H1 (cell line): ENCODE measurements around the gene STYXL1. TPM values are rescaled to one million over a fixed set of nuclear protein-coding genes. Genes with fewer than 3 reads are reported as not detected.

Source experiments
- CTCF ChIA-PET: fragments of 300-600 bp; sonication (Branson Sonifier 250); formaldehyde crosslinking; loops from one replicate; lab custom pipeline; 2021; ENCODE audit not compliant: partially characterized antibody; lab: Charles Lee
- POLR2A ChIA-PET: fragments of 300-600 bp; sonication (Branson Sonifier 250); formaldehyde crosslinking; loops from one replicate; lab custom pipeline; 2021; ENCODE audit warnings: inconsistent platforms; ENCODE audit not compliant: partially characterized antibody; lab: Charles Lee
- DNase-seq, 2 experiments: peaks; one replicate each; pipeline versions ENCODE4 v3.0.0 to v3.0.0-alpha.2; 2010 to 2022; ENCODE audit warnings: low spot score in 2 of 2, low read depth in 1 of 2, mixed read lengths in 1 of 2
- FAIRE-seq: peaks from 2 replicates; lab custom pipeline; 2011; peaks lifted over from hg19 to GRCh38; lab: Jason Lieb, UNC
- H2AFZ ChIP-seq: 2 replicates; pipeline ENCODE4 v1.8.1; 2012; ENCODE audit warnings: low read length, inconsistent platforms
- H2AK5ac ChIP-seq: 2 replicates; pipeline ENCODE4 v1.6.1; 2013; ENCODE audit warnings: low read depth, low read length
- H2BK120ac ChIP-seq: replicated peaks from 2 replicates; pipeline ENCODE3; 2013; ENCODE audit warnings: low read depth, low read length, inconsistent platforms
- H2BK12ac ChIP-seq: 2 replicates; pipeline ENCODE4 v1.6.1; 2013; ENCODE audit warnings: low read depth, low read length
- H2BK15ac ChIP-seq: 2 replicates; pipeline ENCODE4 v1.6.1; 2013; ENCODE audit warnings: low read length
- H2BK20ac ChIP-seq: 2 replicates; pipeline ENCODE4 v1.6.1; 2013; ENCODE audit warnings: low read length
- H2BK5ac ChIP-seq: 2 replicates; pipeline ENCODE4 v1.6.1; 2013; ENCODE audit warnings: low read depth, low read length
- H3K14ac ChIP-seq: 2 replicates; pipeline ENCODE4 v1.6.1; 2013; ENCODE audit warnings: inconsistent platforms; ENCODE audit not compliant: insufficient read length
- H3K18ac ChIP-seq: 2 replicates; pipeline ENCODE4 v1.6.1; 2013; ENCODE audit warnings: low read length; ENCODE audit errors: extremely low read depth
- H3K23ac ChIP-seq: 2 replicates; pipeline ENCODE4 v1.6.1; 2013; ENCODE audit warnings: inconsistent platforms; ENCODE audit not compliant: insufficient read length
- H3K23me2 ChIP-seq: 2 replicates; pipeline ENCODE4 v1.6.1; 2013; ENCODE audit warnings: low read depth, low read length
- H3K27ac ChIP-seq: 2 replicates; pipeline ENCODE4 v1.6.1; 2011; ENCODE audit warnings: low read depth, low read length, inconsistent platforms
- H3K27me3 ChIP-seq, 4 experiments: replicated peaks in 1 of 4; 1 replicate in 1 of 4; 2 replicates in 3 of 4; pipeline versions ENCODE4 v1.6.1 to v1.8.1; 2011 to 2013; ENCODE audit warnings: low read length in 3 of 4, mild to moderate bottlenecking in 3 of 4, inconsistent platforms in 2 of 4, mixed read lengths in 2 of 4, moderate library complexity in 1 of 4; ENCODE audit not compliant: control insufficient read depth in 3 of 4, insufficient read depth in 3 of 4; ENCODE audit errors: extremely low read depth in 1 of 4
- H3K36me3 ChIP-seq, 4 experiments: 2 replicates each; pipeline versions ENCODE4 v1.6.1 to v1.8.1; 2011 to 2013; ENCODE audit warnings: mild to moderate bottlenecking in 4 of 4, low read length in 3 of 4, moderate library complexity in 2 of 4, control low read depth in 1 of 4, inconsistent platforms in 1 of 4; ENCODE audit not compliant: insufficient read depth in 4 of 4, control insufficient read depth in 2 of 4
- H3K4ac ChIP-seq: replicated peaks from 2 replicates; pipeline ENCODE3; 2013; ENCODE audit warnings: low read length, low read depth, mixed read lengths, inconsistent platforms; ENCODE audit not compliant: insufficient read length
- H3K4me1 ChIP-seq, 4 experiments: replicated peaks in 1 of 4; 1 replicate in 1 of 4; 2 replicates in 3 of 4; pipeline versions ENCODE4 v1.6.1 to v1.8.1; 2011 to 2013; ENCODE audit warnings: low read length in 3 of 4, inconsistent platforms in 2 of 4, mixed read lengths in 1 of 4; ENCODE audit not compliant: insufficient read depth in 4 of 4, control insufficient read depth in 3 of 4
- H3K4me2 ChIP-seq, 2 experiments: 2 replicates each; pipeline versions ENCODE4 v1.6.1 to v1.8.1; 2011 to 2013; ENCODE audit warnings: low read depth in 2 of 2, low read length in 2 of 2, control low read depth in 1 of 2, inconsistent platforms in 1 of 2, mild to moderate bottlenecking in 1 of 2; ENCODE audit not compliant: insufficient read depth in 1 of 2
- H3K4me3 ChIP-seq, 4 experiments: fragments of 200-600, 300-600 bp in 1 of 4; sonication (generic), shearing (Covaris generic), sonication (Bioruptor Twin) in 1 of 4; 2 replicates each; pipeline versions ENCODE4 v1.5.1 to v1.8.1; 2011 to 2016; ENCODE audit warnings: low read length in 4 of 4, low read depth in 3 of 4, control low read depth in 2 of 4, inconsistent platforms in 2 of 4, mild to moderate bottlenecking in 2 of 4, mixed read lengths in 1 of 4, moderate library complexity in 1 of 4; ENCODE audit not compliant: insufficient read depth in 2 of 4; ENCODE audit errors: extremely low read depth in 1 of 4
- H3K56ac ChIP-seq: replicated peaks from 2 replicates; pipeline ENCODE3; 2013; ENCODE audit warnings: low read depth, mild to moderate bottlenecking, mixed read lengths, low read length, inconsistent platforms; ENCODE audit not compliant: insufficient read length
- H3K79me1 ChIP-seq: 2 replicates; pipeline ENCODE4 v1.6.1; 2013; ENCODE audit warnings: low read depth, low read length, control low read depth
- H3K79me2 ChIP-seq, 2 experiments: 2 replicates each; pipeline versions ENCODE4 v1.6.1 to v1.8.1; 2012 to 2013; ENCODE audit warnings: low read length in 2 of 2, mild to moderate bottlenecking in 2 of 2, inconsistent platforms in 1 of 2; ENCODE audit not compliant: insufficient read depth in 2 of 2, control insufficient read depth in 1 of 2
- H3K9ac ChIP-seq, 4 experiments: replicated peaks in 1 of 4; 1 replicate in 1 of 4; 2 replicates in 3 of 4; pipeline versions ENCODE4 v1.6.1 to v1.8.1; 2011 to 2013; ENCODE audit warnings: low read depth in 3 of 4, low read length in 3 of 4, control low read depth in 2 of 4, mild to moderate bottlenecking in 2 of 4, moderate library complexity in 2 of 4, inconsistent platforms in 1 of 4; ENCODE audit errors: extremely low read depth in 1 of 4
- H3K9me3 ChIP-seq, 2 experiments: 2 replicates each; pipeline versions ENCODE4 v1.6.1 to v1.8.1; 2012 to 2013; ENCODE audit warnings: mild to moderate bottlenecking in 2 of 2, moderate library complexity in 2 of 2, control low read depth in 1 of 2, inconsistent platforms in 1 of 2, low read depth in 1 of 2, low read length in 1 of 2, mixed read lengths in 1 of 2; ENCODE audit not compliant: insufficient read depth in 2 of 2
- H4K20me1 ChIP-seq, 2 experiments: replicated peaks in 1 of 2; 2 replicates each; pipeline versions ENCODE3 to v1.8.1; 2011 to 2013; ENCODE audit warnings: inconsistent platforms in 2 of 2, low read length in 2 of 2, mild to moderate bottlenecking in 1 of 2; ENCODE audit not compliant: insufficient read depth in 2 of 2, control insufficient read depth in 1 of 2
- H4K5ac ChIP-seq: 2 replicates; pipeline ENCODE4 v1.6.1; 2013; ENCODE audit warnings: low read length, low read depth, mixed read lengths, inconsistent platforms; ENCODE audit not compliant: insufficient read length
- H4K8ac ChIP-seq: 2 replicates; pipeline ENCODE4 v1.8.0; 2013; ENCODE audit warnings: mild to moderate bottlenecking, moderate library complexity, low read length, inconsistent platforms; ENCODE audit not compliant: insufficient read depth; ENCODE audit errors: extremely low read depth
- H4K91ac ChIP-seq: replicated peaks from 2 replicates; pipeline ENCODE3; 2013; ENCODE audit warnings: low read length, mixed read lengths, inconsistent platforms; ENCODE audit not compliant: insufficient read length
- CBX5 ChIP-seq: fragments of 300-800, 300-1000 bp; sonication (generic); IDR thresholded peaks from 2 replicates; pipeline ENCODE4 v1.7.1; 2016; ENCODE audit warnings: antibody characterized with exemption, low read length, low read depth
- FOSL1 ChIP-seq: IDR thresholded peaks from 2 replicates; pipeline ENCODE4 v1.6.1; 2011; ENCODE audit warnings: mild to moderate bottlenecking, low read depth, low read length, moderate library complexity; ENCODE audit not compliant: insufficient read depth
- RFX5 ChIP-seq: IDR thresholded peaks from 2 replicates; pipeline ENCODE4 v1.6.1; 2011; ENCODE audit warnings: low read depth, low read length, improper control_type of control experiment, borderline replicate concordance
- RXRA ChIP-seq: IDR thresholded peaks from 2 replicates; pipeline ENCODE4 v1.6.1; 2011; ENCODE audit warnings: low read depth, mild to moderate bottlenecking, low read length, moderate library complexity; ENCODE audit not compliant: insufficient read depth
- TBP ChIP-seq: IDR thresholded peaks from 2 replicates; pipeline ENCODE4 v1.6.1; 2011; ENCODE audit warnings: low read depth, low read length, improper control_type of control experiment
- YY1 ChIP-seq: IDR thresholded peaks from 2 replicates; pipeline ENCODE4 v1.6.1; 2011; ENCODE audit warnings: low read depth, mild to moderate bottlenecking, low read length
- WGBS, 2 experiments: shearing (Covaris generic) in 1 of 2; methylation state at CpG; one replicate each; pipeline versions ENCODE4 v1.1.6 to v1.1.7; 2013 to 2015; ENCODE audit warnings: low lambda C conversion rate in 2 of 2, mixed read lengths in 2 of 2, inconsistent platforms in 1 of 2, low coverage in 1 of 2, missing lambda C conversion rate in 1 of 2; ENCODE audit not compliant: insufficient replicate concordance in 2 of 2, insufficient coverage in 1 of 2, insufficient read length in 1 of 2; ENCODE audit errors: extremely low coverage in 1 of 2, missing lambda C conversion rate in 1 of 2; 5-methylcytosine and 5-hydroxymethylcytosine counted together
- polyA plus RNA-seq, 7 experiments: library from polyadenylated mRNA; depleted of rRNA in 3 of 7; stranded (reverse) in 5 of 7; unstranded in 2 of 7; fragments of >200 nt in 5 of 7; fragments of 200-250 nt in 2 of 7; gene quantifications; 1 replicate in 5 of 7; 2 replicates in 1 of 7; 4 replicates in 1 of 7; pipeline versions ENCODE4 v1.2.1 to v1.2.3, GENCODE V29; 2011 to 2013; ENCODE audit warnings: missing spikeins in 2 of 7, mixed read lengths in 2 of 7
- total RNA-seq: library from RNA; stranded (reverse); fragmentation: NEBNext Ultra II Directional; extraction: Animal tissue kit (Norgen Biotek cat#: 25700); gene quantifications from 2 replicates; pipeline ENCODE4 v1.2.1, GENCODE V29; 2021

Gene STYXL1
- total and polyA plus RNA-seq, 2 of the 8 experiments (the other 6 are each of a cell fraction or from before 2014, with no cell fraction given), result 32.3 to 53.9 TPM

DNA sequence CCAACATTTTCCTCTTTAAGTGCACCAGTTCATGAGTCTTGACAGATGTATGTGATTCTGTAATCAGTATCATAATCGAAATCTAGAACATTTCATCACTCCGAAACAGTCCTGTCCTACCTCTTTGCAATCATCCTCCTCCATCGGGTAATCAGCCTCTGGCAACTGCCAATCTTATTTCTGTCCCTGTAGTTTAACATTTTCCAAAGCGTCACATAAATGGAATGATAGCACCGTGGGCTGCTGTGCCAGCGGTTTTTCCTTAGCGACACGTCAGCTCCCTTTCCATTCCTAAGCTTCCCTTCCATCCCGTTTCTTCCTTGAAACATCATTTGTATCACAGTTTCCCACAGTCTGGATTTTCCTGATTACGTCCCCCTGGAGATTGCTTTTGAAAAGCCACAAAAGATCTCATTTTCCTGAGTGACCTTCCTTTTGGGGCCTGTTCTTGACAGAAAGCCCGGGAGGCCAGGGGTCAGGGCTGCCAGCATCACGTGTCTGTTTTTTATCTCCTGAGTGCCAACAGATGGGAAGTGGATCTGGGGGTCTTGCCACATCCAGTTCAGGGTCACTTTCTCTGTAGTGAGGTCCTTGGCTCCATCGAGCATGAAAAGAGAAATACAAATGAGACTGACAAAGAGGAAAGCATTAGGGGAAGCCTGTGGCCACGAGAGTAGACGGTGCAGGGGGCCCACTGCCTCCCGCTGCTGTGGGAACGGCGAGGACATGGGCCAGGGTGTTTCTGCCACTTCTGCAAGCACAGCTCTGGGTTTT lies 85.0 kb downstream of the STYXL1 start:
- H3K14ac ChIP-seq, result no peak overlapping the region
- H3K9me3 ChIP-seq, result no peaks in the 10 kb centered on the region
- H3K4ac ChIP-seq, result no peak overlapping the region
- no peak for DNase-seq
- H3K4me3 ChIP-seq, result no peak overlapping the region
- H2AFZ ChIP-seq, result no peak overlapping the region
- no peak overlapping the region for H2BK12ac ChIP-seq
- no peak overlapping the region for H4K5ac ChIP-seq
- H2AK5ac ChIP-seq, result no peak overlapping the region
- WGBS, 2 experiments, result 91% methylated on average over 18 of the region's 18 CpGs; no CpG with 5 or more reads in 1 of the 2 experiments
- no peak overlapping the region for H3K18ac ChIP-seq
- POLR2A ChIA-PET, result no interaction called here
- H3K79me2 ChIP-seq, result no peaks in the 10 kb centered on the region; a peak in 1 of 4 replicates
- no peak overlapping the region; a peak in 1 of 7 replicates for H3K9ac ChIP-seq
- H3K27ac ChIP-seq, result no peak overlapping the region
- CTCF ChIA-PET, result interaction anchor here (0.5 to 2.0 kb wide), 2 partner anchors 47 to 57 kb away, joined by 3 to 4 read pairs; partner anchors contain the start of gene POR
- no peak overlapping the region for H3K4me2 ChIP-seq
- H3K27me3 ChIP-seq, result no peaks in the 10 kb centered on the region
- no peak overlapping the region for H3K56ac ChIP-seq
- no peaks in the 10 kb centered on the region for H3K23me2 ChIP-seq
- H4K8ac ChIP-seq, result no peak overlapping the region
- no peak overlapping the region for H2BK5ac ChIP-seq
- H2BK15ac ChIP-seq, result no peak overlapping the region
- no peak for TF ChIP-seq RFX5
- TF ChIP-seq YY1, result no peak
- TF ChIP-seq TBP, result no peak
- TF ChIP-seq RXRA, result no peak
- no peak for TF ChIP-seq CBX5
- no peak for TF ChIP-seq FOSL1
- TF ChIP-seq, all 59 proteins: peak for 0
- Histone ChIP-seq H2BK20ac (no peak overlapping the region), H3K23ac (no peak overlapping the region), H3K36me3 (peaks cover 0 to 16% (median 5%) of the 10 kb centered on the region in 4 experiments; a peak in 6 of 8 replicates), H3K4me1 (peaks cover 0 to 2% (median under 1%) of the 10 kb centered on the region in 4 experiments; a peak in 2 of 7 replicates), H4K20me1 (peaks cover 3 to 5% of the 10 kb centered on the region in 2 experiments), H3K79me1 (no peaks in the 10 kb centered on the region; the same call in 1 of the 2 replicates), H2BK120ac (no peak overlapping the region), H4K91ac (no peak overlapping the region)
- FAIRE-seq, result no peak
